Coronary artery (tissue), 2 donors: ENCODE measurements around the gene GALNT1.

Experiments used
- DNase-seq: peaks from one replicate; pipeline ENCODE4 v3.0.0-alpha.2; 2017; ENCODE audit warnings: low spot score
- H3K27ac ChIP-seq, 2 donors: fragments of 200-600 bp; sonication (generic); one replicate each; pipeline ENCODE4 v1.5.1; 2016 to 2019
- H3K4me3 ChIP-seq: fragments of 200-600 bp; sonication (generic); 2 replicates; pipeline ENCODE4 v1.5.1; 2016; ENCODE audit warnings: mild to moderate bottlenecking, moderate library complexity
- CTCF ChIP-seq: fragments of 200-600 bp; sonication (generic); IDR thresholded peaks from one replicate; pipeline ENCODE4 v1.5.1; 2019; ENCODE audit warnings: antibody characterized with exemption

GALNT1 gene

GRCh38 chr18:35584735-35585134, 3.2 kb downstream of the GALNT1 start:
- no peak overlapping the region for H3K27ac ChIP-seq
- DNase-seq: no peak

GRCh38 chr18:35585608-35586007, 4.1 kb downstream of the GALNT1 start:
- no peak for DNase-seq
- TF ChIP-seq CTCF: no peak
- H3K27ac ChIP-seq: no peak overlapping the region
- no peak overlapping the region for H3K4me3 ChIP-seq

More at GRCh38 chr18:35584735-35585134, 3.2 kb downstream of the GALNT1 start:
- H3K4me3 ChIP-seq: no peak overlapping the region
- no peak for TF ChIP-seq CTCF

GRCh38 chr18:35588122-35588521, 6.6 kb downstream of the GALNT1 start:
- no peak for TF ChIP-seq CTCF
- DNase-seq: no peak
- Histone ChIP-seq H3K27ac (no peak overlapping the region), H3K4me3 (no peak overlapping the region)

DNA sequence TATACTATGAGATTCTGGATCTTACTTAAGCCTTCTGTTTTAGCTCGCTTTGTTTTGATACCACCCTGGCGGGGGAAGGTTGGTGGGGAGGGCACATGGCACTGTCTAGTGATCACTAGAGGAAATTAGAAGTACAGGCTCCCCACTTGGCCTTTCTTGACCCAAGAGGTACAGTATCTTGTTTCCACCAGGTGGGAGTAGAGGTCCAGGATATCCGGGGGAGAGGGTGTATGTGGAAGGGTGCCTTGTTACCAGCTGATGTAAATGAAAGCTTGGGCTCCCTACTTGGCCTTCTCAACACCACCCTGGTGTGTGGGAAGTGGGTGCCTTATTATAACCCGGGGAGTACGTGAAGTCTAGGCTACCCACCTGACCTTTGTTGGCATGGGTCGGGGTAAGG, 7.5 kb downstream of the GALNT1 start:
- no peak for DNase-seq
- Histone ChIP-seq H3K27ac (no peak overlapping the region), H3K4me3 (no peak overlapping the region)
- TF ChIP-seq CTCF: no peak

DNA sequence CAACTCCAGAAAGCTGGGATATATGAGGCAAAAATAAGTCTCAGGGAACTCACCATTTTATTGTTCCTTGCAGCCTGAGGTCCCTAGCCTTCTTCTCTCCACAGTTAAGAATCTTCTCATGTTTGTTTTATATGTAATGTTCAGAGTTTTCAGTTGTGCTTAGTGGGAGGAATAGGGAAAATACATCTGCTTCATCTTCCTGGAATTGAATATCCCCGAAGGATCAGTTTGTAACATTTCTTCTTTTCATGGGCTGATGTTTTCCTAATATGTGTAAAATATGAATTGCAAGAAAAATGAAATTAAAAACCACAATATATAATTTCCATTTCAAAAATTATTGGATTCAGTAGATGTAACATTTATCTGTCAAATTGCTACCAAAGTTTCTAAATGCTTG, 8.0 kb downstream of the GALNT1 start:
- H3K4me3 ChIP-seq: no peak overlapping the region
- no peak overlapping the region for H3K27ac ChIP-seq
- no peak for TF ChIP-seq CTCF
- DNase-seq: no peak

- DNase-seq: no peak
Measured at GRCh38 chr18:35590935-35591334, 9.4 kb downstream of the GALNT1 start.

More at GRCh38 chr18:35590935-35591334, 9.4 kb downstream of the GALNT1 start:
- Histone ChIP-seq H3K4me3 (no peak overlapping the region), H3K27ac (no peak overlapping the region)
- no peak for TF ChIP-seq CTCF
